ENCODE results near the gene NDUFB10.

DNA sequence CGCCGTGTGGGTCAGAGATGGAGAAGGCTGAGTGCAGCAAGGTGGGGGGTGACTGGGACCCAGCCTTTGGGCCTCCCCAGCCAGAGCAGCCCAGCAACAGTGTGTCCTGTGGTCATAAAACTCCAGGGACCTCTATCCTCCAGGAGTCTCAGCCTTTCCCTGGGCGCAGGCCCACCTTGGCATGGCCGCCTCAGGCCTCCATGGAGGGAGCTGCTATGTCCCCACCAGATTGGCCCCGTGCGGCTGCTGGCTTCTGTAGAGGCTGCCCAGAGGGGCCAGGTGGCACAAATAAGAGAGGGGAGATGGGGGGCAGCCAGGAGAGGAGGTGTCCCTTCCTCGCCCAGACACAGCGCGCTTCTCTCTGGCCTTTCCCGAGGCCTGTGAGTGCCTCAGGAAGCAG lies 27.9 kb downstream of the NDUFB10 start:
- TF ChIP-seq, protein P1, sequence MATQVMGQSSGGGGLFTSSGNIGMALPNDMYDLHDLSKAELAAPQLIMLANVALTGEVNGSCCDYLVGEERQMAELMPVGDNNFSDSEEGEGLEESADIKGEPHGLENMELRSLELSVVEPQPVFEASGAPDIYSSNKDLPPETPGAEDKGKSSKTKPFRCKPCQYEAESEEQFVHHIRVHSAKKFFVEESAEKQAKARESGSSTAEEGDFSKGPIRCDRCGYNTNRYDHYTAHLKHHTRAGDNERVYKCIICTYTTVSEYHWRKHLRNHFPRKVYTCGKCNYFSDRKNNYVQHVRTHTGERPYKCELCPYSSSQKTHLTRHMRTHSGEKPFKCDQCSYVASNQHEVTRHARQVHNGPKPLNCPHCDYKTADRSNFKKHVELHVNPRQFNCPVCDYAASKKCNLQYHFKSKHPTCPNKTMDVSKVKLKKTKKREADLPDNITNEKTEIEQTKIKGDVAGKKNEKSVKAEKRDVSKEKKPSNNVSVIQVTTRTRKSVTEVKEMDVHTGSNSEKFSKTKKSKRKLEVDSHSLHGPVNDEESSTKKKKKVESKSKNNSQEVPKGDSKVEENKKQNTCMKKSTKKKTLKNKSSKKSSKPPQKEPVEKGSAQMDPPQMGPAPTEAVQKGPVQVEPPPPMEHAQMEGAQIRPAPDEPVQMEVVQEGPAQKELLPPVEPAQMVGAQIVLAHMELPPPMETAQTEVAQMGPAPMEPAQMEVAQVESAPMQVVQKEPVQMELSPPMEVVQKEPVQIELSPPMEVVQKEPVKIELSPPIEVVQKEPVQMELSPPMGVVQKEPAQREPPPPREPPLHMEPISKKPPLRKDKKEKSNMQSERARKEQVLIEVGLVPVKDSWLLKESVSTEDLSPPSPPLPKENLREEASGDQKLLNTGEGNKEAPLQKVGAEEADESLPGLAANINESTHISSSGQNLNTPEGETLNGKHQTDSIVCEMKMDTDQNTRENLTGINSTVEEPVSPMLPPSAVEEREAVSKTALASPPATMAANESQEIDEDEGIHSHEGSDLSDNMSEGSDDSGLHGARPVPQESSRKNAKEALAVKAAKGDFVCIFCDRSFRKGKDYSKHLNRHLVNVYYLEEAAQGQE (IDR thresholded peaks at IDR 0.05; ENCODE audit: borderline replicate concordance): no peak
- TF ChIP-seq, protein P2, sequence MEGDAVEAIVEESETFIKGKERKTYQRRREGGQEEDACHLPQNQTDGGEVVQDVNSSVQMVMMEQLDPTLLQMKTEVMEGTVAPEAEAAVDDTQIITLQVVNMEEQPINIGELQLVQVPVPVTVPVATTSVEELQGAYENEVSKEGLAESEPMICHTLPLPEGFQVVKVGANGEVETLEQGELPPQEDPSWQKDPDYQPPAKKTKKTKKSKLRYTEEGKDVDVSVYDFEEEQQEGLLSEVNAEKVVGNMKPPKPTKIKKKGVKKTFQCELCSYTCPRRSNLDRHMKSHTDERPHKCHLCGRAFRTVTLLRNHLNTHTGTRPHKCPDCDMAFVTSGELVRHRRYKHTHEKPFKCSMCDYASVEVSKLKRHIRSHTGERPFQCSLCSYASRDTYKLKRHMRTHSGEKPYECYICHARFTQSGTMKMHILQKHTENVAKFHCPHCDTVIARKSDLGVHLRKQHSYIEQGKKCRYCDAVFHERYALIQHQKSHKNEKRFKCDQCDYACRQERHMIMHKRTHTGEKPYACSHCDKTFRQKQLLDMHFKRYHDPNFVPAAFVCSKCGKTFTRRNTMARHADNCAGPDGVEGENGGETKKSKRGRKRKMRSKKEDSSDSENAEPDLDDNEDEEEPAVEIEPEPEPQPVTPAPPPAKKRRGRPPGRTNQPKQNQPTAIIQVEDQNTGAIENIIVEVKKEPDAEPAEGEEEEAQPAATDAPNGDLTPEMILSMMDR (IDR thresholded peaks at IDR 0.05; ENCODE audit: poor library complexity, severe bottlenecking): no peak
- no peak for TF ChIP-seq POLR2AphosphoS5 (IDR thresholded peaks at IDR 0.05)
- no peak for TF ChIP-seq EP300 (conservative IDR thresholded peaks at IDR 0.05; ENCODE audit: poor library complexity, severe bottlenecking)
- TF ChIP-seq MXI1 (conservative IDR thresholded peaks at IDR 0.05; ENCODE audit: poor library complexity, severe bottlenecking): no peak
